Progenitor cell of endocrine pancreas (in vitro differentiated cells): ENCODE results near the gene WT1. TPM values are rescaled to one million over a fixed set of nuclear protein-coding genes. Genes with fewer than 3 reads are reported as not detected.

Source experiments
- DNase-seq: peaks from one replicate; pipeline ENCODE4 v3.0.0; 2021; ENCODE audit warnings: low spot score; ENCODE audit not compliant: unreplicated experiment
- H3K27ac Mint-ChIP-seq: 2 replicates; pipeline ENCODE4 v1.8.0; 2021; ENCODE audit warnings: mild to moderate bottlenecking, moderate library complexity, mixed read lengths
- H3K27me3 Mint-ChIP-seq: 2 replicates; pipeline ENCODE4 v1.8.0; 2021; ENCODE audit warnings: mixed read lengths
- H3K36me3 Mint-ChIP-seq: 2 replicates; pipeline ENCODE4 v1.8.0; 2022; ENCODE audit warnings: mixed read lengths; ENCODE audit not compliant: insufficient read depth
- H3K4me1 Mint-ChIP-seq: 2 replicates; pipeline ENCODE4 v1.8.0; 2021; ENCODE audit warnings: low read depth, mixed read lengths
- H3K4me3 Mint-ChIP-seq: 2 replicates; pipeline ENCODE4 v1.8.0; 2021; ENCODE audit warnings: low read depth, mild to moderate bottlenecking, moderate library complexity, mixed read lengths
- H3K9me3 Mint-ChIP-seq: 2 replicates; pipeline ENCODE4 v1.8.0; 2021; ENCODE audit warnings: low read depth, mixed read lengths
- total RNA-seq: library from RNA; stranded (reverse); gene quantifications from 2 replicates; pipeline ENCODE4 v1.2.1, GENCODE V29; 2021
- TF ChIP-seq, protein P1 (sequence below): fragments of 200-600 bp; sonication (generic); IDR thresholded peaks from one replicate; pipeline ENCODE4 v1.5.0; 2021; ENCODE audit warnings: antibody characterized with exemption, mild to moderate bottlenecking; ENCODE audit not compliant: unreplicated experiment

WT1 gene
- total RNA-seq, 1 donor from 2014 or later, result not detected

DNA sequence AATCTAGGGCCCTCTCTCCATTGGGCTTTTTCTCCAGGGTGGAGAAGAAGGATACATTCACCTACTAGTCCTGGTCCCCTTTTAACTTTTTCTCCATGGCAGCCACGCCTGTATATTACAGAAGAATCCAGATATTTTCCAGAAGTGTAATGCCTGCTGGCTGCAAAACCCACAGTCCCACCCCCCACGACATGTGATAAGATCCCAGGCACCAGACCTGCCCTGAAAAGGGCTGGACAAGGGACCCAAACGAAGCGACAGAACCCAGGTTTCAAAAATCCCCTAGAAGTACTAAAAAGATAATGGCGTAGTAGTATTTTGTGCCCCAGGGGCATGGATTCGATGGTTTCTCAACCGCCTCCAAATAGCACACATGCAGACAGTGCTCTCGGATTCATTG lies 2.8 kb downstream of the WT1 start:
- no peak for DNase-seq
- no peaks in the 10 kb centered on the region for H3K36me3 Mint-ChIP-seq
- TF ChIP-seq, protein P1, sequence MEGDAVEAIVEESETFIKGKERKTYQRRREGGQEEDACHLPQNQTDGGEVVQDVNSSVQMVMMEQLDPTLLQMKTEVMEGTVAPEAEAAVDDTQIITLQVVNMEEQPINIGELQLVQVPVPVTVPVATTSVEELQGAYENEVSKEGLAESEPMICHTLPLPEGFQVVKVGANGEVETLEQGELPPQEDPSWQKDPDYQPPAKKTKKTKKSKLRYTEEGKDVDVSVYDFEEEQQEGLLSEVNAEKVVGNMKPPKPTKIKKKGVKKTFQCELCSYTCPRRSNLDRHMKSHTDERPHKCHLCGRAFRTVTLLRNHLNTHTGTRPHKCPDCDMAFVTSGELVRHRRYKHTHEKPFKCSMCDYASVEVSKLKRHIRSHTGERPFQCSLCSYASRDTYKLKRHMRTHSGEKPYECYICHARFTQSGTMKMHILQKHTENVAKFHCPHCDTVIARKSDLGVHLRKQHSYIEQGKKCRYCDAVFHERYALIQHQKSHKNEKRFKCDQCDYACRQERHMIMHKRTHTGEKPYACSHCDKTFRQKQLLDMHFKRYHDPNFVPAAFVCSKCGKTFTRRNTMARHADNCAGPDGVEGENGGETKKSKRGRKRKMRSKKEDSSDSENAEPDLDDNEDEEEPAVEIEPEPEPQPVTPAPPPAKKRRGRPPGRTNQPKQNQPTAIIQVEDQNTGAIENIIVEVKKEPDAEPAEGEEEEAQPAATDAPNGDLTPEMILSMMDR, result no peak
- H3K9me3 Mint-ChIP-seq, result no peaks in the 10 kb centered on the region
- H3K4me3 Mint-ChIP-seq, result no peak overlapping the region
- H3K4me1 Mint-ChIP-seq, result peaks cover 4% of the 10 kb centered on the region
- H3K27me3 Mint-ChIP-seq, result peaks cover 93% of the 10 kb centered on the region
- H3K27ac Mint-ChIP-seq, result no peak overlapping the region

DNA sequence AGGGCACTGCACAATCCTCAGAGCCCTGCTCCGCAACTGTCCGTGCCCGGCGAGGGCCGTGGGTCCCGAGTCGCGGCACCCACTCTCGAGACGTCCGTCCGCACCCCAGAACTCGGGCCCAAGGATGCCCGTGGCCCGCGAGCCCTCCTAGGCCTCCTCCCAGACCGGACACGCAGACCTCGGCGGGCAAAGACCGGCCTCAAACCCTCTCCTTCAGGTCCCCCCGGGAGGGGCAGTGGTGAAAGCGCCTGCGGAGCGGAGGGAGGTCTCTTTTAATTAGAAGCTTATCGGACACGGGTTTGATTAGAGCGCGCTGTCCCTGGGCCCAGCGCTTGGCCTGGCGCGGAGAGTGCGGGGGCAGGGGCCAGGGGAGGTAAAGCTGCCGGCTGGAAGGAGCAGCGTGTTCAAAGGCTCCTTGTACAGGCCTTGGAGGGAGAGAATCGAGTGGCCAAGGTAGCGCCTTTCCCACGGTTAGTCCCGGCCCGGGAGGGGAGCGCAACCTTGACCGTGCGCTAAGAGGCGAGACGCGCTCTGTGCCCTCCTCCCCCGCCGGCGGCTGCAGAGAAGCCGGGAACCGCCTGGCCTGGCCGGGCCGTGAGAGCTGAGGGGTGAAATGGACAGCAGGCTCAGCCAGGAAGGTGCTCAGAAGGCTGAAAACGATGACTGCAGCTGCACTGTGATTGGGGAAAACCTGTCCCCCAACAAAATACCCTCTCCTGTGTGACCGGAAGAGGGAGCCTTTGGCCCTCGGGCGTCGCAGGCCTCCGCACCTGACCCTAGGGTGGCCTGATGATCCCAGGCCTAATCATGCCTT lies 4.6 kb downstream of the WT1 start:
- TF ChIP-seq, protein P1, result peak; percentile 40
- no peak for DNase-seq
- Mint-ChIP-seq H3K36me3 (no peaks in the 10 kb centered on the region), H3K27me3 (peaks cover 93% of the 10 kb centered on the region), H3K4me3 (no peak overlapping the region), H3K4me1 (peaks cover 5% of the 10 kb centered on the region), H3K9me3 (no peaks in the 10 kb centered on the region), H3K27ac (no peak overlapping the region)

DNA sequence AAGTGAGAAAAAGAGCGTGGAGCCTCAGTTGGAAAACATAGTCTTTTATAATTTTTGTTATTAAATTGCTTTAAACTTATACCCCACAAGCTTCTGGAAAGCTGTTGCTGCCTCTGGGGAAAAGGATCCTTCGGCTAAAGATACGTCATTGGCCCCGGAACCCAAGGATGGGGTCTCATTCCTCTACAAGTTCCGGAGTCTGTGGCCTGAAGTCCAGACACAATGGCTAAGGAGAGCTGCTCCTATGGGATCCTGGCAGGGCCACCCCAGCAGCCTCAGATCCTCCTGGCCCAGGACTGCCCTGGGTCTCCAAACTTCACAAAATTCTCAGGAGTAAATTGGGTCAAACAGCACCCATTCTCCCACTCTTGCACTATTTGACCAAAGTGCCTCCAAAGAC lies 5.9 kb downstream of the WT1 start:
- TF ChIP-seq, protein P1, result no peak
- Mint-ChIP-seq H3K4me1 (peaks cover 3% of the 10 kb centered on the region), H3K27ac (no peak overlapping the region), H3K4me3 (no peak overlapping the region), H3K9me3 (no peaks in the 10 kb centered on the region), H3K36me3 (no peaks in the 10 kb centered on the region), H3K27me3 (peaks cover 100% of the 10 kb centered on the region)
- no peak for DNase-seq

- Mint-ChIP-seq H3K27me3 (peaks cover 100% of the 10 kb centered on the region), H3K9me3 (no peaks in the 10 kb centered on the region), H3K4me3 (no peak overlapping the region), H3K27ac (no peak overlapping the region), H3K36me3 (no peaks in the 10 kb centered on the region), H3K4me1 (peaks cover 3% of the 10 kb centered on the region)
- TF ChIP-seq, protein P1, result no peak
- no peak for DNase-seq
Observed at GRCh38 chr11:32428665-32429303, 6.6 kb downstream of the WT1 start.

DNA sequence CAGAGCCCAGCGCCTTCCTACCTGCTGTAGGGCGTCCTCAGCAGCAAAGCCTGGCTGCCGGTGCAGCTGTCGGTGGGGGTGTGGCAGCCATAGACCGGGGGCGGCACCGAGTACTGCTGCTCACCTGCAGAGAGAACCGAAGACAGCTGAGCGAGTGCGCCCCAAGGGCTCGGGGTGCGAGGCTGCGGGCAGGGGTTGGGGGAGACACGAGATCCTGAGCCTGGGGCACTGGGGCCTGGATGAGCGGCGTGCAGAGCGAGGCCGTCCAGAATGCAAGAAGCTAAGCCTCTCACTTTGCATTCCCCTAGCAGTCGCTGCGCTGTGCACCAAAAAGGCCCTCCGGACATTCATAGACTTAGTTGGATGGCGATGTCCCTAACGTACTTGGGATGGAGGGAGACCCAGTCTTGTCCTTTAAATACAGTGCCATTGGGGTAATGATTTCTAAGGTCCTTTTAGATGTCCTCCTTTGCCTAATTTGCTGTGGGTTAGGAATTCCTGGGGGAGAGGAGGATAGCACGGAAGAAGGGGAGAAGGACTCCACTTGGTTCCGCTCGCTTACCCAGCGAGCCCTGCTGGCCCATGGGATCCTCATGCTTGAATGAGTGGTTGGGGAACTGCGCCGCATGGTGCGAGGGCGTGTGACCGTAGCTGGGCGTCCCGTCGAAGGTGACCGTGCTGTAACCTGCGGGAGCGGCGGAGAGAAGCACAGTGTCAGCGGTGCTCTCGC lies 7.2 kb downstream of the WT1 start:
- Mint-ChIP-seq H3K9me3 (no peaks in the 10 kb centered on the region), H3K27ac (no peak overlapping the region), H3K27me3 (peaks cover 100% of the 10 kb centered on the region), H3K36me3 (no peaks in the 10 kb centered on the region), H3K4me1 (peaks cover 3% of the 10 kb centered on the region), H3K4me3 (no peak overlapping the region)
- no peak for DNase-seq
- TF ChIP-seq, protein P1, result no peak
